IMR-90 (cell line): ENCODE results near the gene MS4A6A. TPM values are rescaled to one million over a fixed set of nuclear protein-coding genes. Genes with fewer than 3 reads are reported as not detected.
A peak's percentile ranks its signal among the peaks of the same experiment; 100 is the strongest.

Experiments used
- ATAC-seq: fragments of 200-7000 bp; cut with Tn5 transposase; 2 replicates; pipeline ENCODE4 v1.9.1; 2020; ENCODE audit warnings: low read depth, mild to moderate bottlenecking, moderate library complexity
- BruUV-seq: library from RNA; stranded (reverse); fragments of 400-500 nt; replicated peaks from 2 replicates; lab custom pipeline; 2021; lab: Mats Ljungman, UMichigan
- CTCF ChIA-PET: fragments of 300-600 bp; formaldehyde crosslinking; extraction: SDS; loops from one replicate; lab custom pipeline; 2021; ENCODE audit warnings: antibody characterized with exemption; lab: Yijun Ruan, JAX
- POLR2A ChIA-PET: fragments of 300-600 bp; sonication (Branson Sonifier 250); formaldehyde crosslinking; loops from one replicate; lab custom pipeline; 2022; ENCODE audit warnings: antibody characterized with exemption; ENCODE audit not compliant: unreplicated experiment; lab: Charles Lee
- DNase-seq: peaks from one replicate; pipeline ENCODE4 v3.0.0; 2013
- H2AFZ ChIP-seq: replicated peaks from 2 replicates; pipeline ENCODE3; 2013; ENCODE audit warnings: low read length, mild to moderate bottlenecking; ENCODE audit not compliant: poor library complexity
- H2AK5ac ChIP-seq: 2 replicates; pipeline ENCODE4 v1.6.1; 2013; ENCODE audit warnings: low read depth, low read length, inconsistent platforms
- H2AK9ac ChIP-seq: replicated peaks from 2 replicates; pipeline ENCODE3; 2013; ENCODE audit warnings: mild to moderate bottlenecking, low read depth, low read length, moderate library complexity; ENCODE audit not compliant: poor library complexity
- H2BK120ac ChIP-seq: 2 replicates; pipeline ENCODE4 v1.6.1; 2013; ENCODE audit warnings: low read depth, low read length, inconsistent platforms
- H2BK15ac ChIP-seq: 3 replicates; pipeline ENCODE4 v1.6.1; 2013; ENCODE audit warnings: low read depth, low read length, inconsistent platforms
- H2BK20ac ChIP-seq: 2 replicates; pipeline ENCODE4 v1.6.1; 2013; ENCODE audit warnings: low read depth, mild to moderate bottlenecking, inconsistent platforms, low read length, moderate library complexity
- H2BK5ac ChIP-seq: 2 replicates; pipeline ENCODE4 v1.6.1; 2013; ENCODE audit warnings: mild to moderate bottlenecking, low read depth, low read length, inconsistent platforms; ENCODE audit not compliant: poor library complexity, severe bottlenecking
- H3K14ac ChIP-seq: replicated peaks from 2 replicates; pipeline ENCODE4 v1.6.1; 2013; ENCODE audit warnings: low read depth, low read length, inconsistent platforms
- H3K18ac ChIP-seq: 2 replicates; pipeline ENCODE4 v1.6.1; 2013; ENCODE audit warnings: low read depth, low read length, control low read depth
- H3K23ac ChIP-seq: 2 replicates; pipeline ENCODE4 v1.6.1; 2013; ENCODE audit warnings: low read depth, low read length, inconsistent platforms
- H3K27ac ChIP-seq: 2 replicates; pipeline ENCODE4 v1.5.1; 2013; ENCODE audit warnings: mild to moderate bottlenecking, control low read depth, low read length; ENCODE audit not compliant: insufficient read depth
- H3K27me3 ChIP-seq: 2 replicates; pipeline ENCODE4 v1.6.1; 2013; ENCODE audit warnings: low read length; ENCODE audit not compliant: control insufficient read depth, insufficient read depth
- H3K36me3 ChIP-seq: 2 replicates; pipeline ENCODE4 v1.6.1; 2013; ENCODE audit warnings: low read length, mixed read lengths; ENCODE audit not compliant: control insufficient read depth, insufficient read depth
- H3K4ac ChIP-seq: 2 replicates; pipeline ENCODE4 v1.6.1; 2013; ENCODE audit warnings: low read depth, low read length, inconsistent platforms
- H3K4me1 ChIP-seq: 2 replicates; pipeline ENCODE4 v1.6.1; 2013; ENCODE audit warnings: low read length, mixed read lengths; ENCODE audit not compliant: control insufficient read depth, insufficient read depth
- H3K4me2 ChIP-seq: 2 replicates; pipeline ENCODE4 v1.6.1; 2013; ENCODE audit warnings: low read depth, mild to moderate bottlenecking, control low read depth, low read length, moderate library complexity
- H3K4me3 ChIP-seq: 2 replicates; pipeline ENCODE4 v1.5.1; 2013; ENCODE audit warnings: low read depth, mild to moderate bottlenecking, control low read depth, low read length, moderate library complexity; ENCODE audit not compliant: insufficient read depth
- H3K56ac ChIP-seq: 2 replicates; pipeline ENCODE4 v1.6.1; 2013; ENCODE audit warnings: low read length, inconsistent platforms; ENCODE audit not compliant: insufficient read depth; ENCODE audit errors: extremely low read depth
- H3K79me1 ChIP-seq, 2 experiments: 2 replicates each; pipeline ENCODE4 v1.6.1; 2013; ENCODE audit warnings: low read length in 2 of 2, inconsistent platforms in 1 of 2, low read depth in 1 of 2
- H3K9ac ChIP-seq: 2 replicates; pipeline ENCODE4 v1.6.1; 2013; ENCODE audit warnings: low read depth, low read length, control low read depth
- H3K9me1 ChIP-seq: 2 replicates; pipeline ENCODE4 v1.6.1; 2013; ENCODE audit warnings: low read length, inconsistent platforms; ENCODE audit not compliant: insufficient read depth
- H3K9me3 ChIP-seq: 2 replicates; pipeline ENCODE4 v1.6.1; 2013; ENCODE audit warnings: low read length; ENCODE audit not compliant: control insufficient read depth, insufficient read depth
- H4K20me1 ChIP-seq: 2 replicates; pipeline ENCODE4 v1.6.1; 2013; ENCODE audit warnings: low read length, inconsistent platforms; ENCODE audit not compliant: insufficient read depth
- H4K5ac ChIP-seq: 2 replicates; pipeline ENCODE4 v1.6.1; 2013; ENCODE audit warnings: mild to moderate bottlenecking, low read depth, low read length, control low read depth
- H4K8ac ChIP-seq, 2 experiments: 2 replicates each; pipeline ENCODE4 v1.6.1; 2013; ENCODE audit warnings: low read depth in 2 of 2, low read length in 2 of 2, control low read depth in 1 of 2, inconsistent platforms in 1 of 2
- H4K91ac ChIP-seq: 2 replicates; pipeline ENCODE4 v1.6.1; 2013; ENCODE audit warnings: low read depth, low read length, inconsistent platforms; ENCODE audit not compliant: insufficient read depth
- CHD1 ChIP-seq: IDR thresholded peaks from 2 replicates; pipeline ENCODE4 v1.6.1; 2012; ENCODE audit warnings: low read depth, low read length, improper control_type of control experiment
- WGBS, 2 experiments: methylation state at CpG; one replicate each; pipeline versions ENCODE4 v1.1.5 to v1.1.7; 2013; ENCODE audit warnings: missing lambda C conversion rate in 2 of 2; ENCODE audit not compliant: insufficient read length in 1 of 2; ENCODE audit errors: extremely low coverage in 2 of 2; 5-methylcytosine and 5-hydroxymethylcytosine counted together
- dilution Hi-C: fragments of 300-500 bp; cut with HindIII; formaldehyde crosslinking; loops from one replicate; pipeline ENCODE4 v1.14.3; 2018; ENCODE audit warnings: low sequenced_read_pairs; ENCODE audit not compliant: unreplicated experiment
- in situ Hi-C: fragments of 300-500 bp; cut with MboI; formaldehyde crosslinking; loops from 3 replicates; pipeline ENCODE4 v1.14.3; 2019; ENCODE audit warnings: low sequenced_read_pairs, inconsistent platforms, mixed read lengths
- intact Hi-C: fragments of 100-400 bp; cut with micrococcal nuclease; formaldehyde crosslinking; loops from 2 replicates; pipeline ENCODE4 v1.10.0; 2022
- polyA plus RNA-seq, 3 experiments: library from polyadenylated mRNA; depleted of rRNA; stranded (reverse); fragments of >200 nt; gene quantifications; 2 replicates each; pipeline ENCODE4 v1.2.3, GENCODE V29; 2012; ENCODE audit warnings: low replicate concordance in 1 of 3
- total RNA-seq: library from RNA; depleted of rRNA; stranded (reverse); fragments of >200 nt; gene quantifications from 2 replicates; pipeline ENCODE4 v1.2.3, GENCODE V29; 2012
- TF ChIP-seq, protein P1 (sequence below): conservative IDR thresholded peaks from 2 replicates; pipeline ENCODE4 v1.5.1; 2012; ENCODE audit warnings: mild to moderate bottlenecking, low read depth, low read length, improper control_type of control experiment

Gene MS4A6A
- total and polyA plus RNA-seq, 2 of the 4 experiments (the other 2 are of a cell fraction), result not detected

DNA sequence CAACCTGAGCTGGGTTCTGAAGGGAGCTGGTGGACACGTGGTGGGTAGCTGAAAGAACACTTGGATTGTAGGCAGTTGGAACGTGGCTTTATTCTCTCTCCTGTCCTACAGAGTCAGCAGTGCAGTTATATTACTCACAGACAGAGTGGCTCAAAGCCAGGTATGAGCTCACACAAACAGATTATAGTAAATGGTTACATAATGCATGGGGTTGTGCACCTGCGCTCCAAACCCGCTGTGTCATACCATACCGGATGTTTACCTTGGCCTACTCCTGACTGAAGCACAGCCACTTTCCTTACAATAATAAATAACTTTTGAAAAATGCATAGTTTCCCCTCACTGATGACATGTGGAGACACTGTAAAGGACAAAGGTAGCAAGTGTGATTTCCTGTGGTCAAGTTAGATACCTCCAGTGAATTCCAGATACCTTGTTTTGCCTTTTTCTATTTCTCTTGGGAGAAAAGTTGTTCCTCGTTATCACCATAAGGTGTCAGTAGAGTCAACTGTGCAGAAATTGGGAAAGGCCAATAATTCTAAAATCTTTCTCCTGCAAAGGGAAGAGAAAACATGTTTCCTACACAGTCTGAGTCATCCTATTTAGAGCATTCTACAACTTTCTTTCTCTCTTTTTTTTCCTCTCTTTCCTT lies 13.5 kb downstream of the MS4A6A start:
- no TSS peak for BruUV-seq
- Histone ChIP-seq H4K8ac (no peak overlapping the region), H3K56ac (no peak overlapping the region), H4K20me1 (no peaks in the 10 kb centered on the region), H2BK15ac (no peak overlapping the region), H3K9me1 (no peaks in the 10 kb centered on the region), H3K4ac (no peak overlapping the region), H3K14ac (no peak overlapping the region), H3K23ac (no peak overlapping the region), H3K27me3 (no peaks in the 10 kb centered on the region), H2AK9ac (no peak overlapping the region), H2BK20ac (no peak overlapping the region), H3K79me1 (no peaks in the 10 kb centered on the region), H3K4me3 (no peak overlapping the region), H3K18ac (no peak overlapping the region), H4K91ac (no peak overlapping the region), H3K9ac (no peak overlapping the region), H2BK120ac (no peak overlapping the region), H3K4me1 (no peaks in the 10 kb centered on the region), H2AK5ac (no peak overlapping the region), H3K9me3 (peaks cover 9% of the 10 kb centered on the region; the same call in 1 of the 2 replicates), H3K36me3 (no peaks in the 10 kb centered on the region), H2BK5ac (no peak overlapping the region), H3K4me2 (no peak overlapping the region), H2AFZ (no peak overlapping the region), H3K27ac (no peak overlapping the region), H4K5ac (no peak overlapping the region)
- DNase-seq (no peak), ATAC-seq (no peak)
- in situ Hi-C loops (no loop called here), intact Hi-C loops (no loop called here), dilution Hi-C loops (no loop called here)
- TF ChIP-seq CHD1, result no peak
- TF ChIP-seq, protein P1, sequence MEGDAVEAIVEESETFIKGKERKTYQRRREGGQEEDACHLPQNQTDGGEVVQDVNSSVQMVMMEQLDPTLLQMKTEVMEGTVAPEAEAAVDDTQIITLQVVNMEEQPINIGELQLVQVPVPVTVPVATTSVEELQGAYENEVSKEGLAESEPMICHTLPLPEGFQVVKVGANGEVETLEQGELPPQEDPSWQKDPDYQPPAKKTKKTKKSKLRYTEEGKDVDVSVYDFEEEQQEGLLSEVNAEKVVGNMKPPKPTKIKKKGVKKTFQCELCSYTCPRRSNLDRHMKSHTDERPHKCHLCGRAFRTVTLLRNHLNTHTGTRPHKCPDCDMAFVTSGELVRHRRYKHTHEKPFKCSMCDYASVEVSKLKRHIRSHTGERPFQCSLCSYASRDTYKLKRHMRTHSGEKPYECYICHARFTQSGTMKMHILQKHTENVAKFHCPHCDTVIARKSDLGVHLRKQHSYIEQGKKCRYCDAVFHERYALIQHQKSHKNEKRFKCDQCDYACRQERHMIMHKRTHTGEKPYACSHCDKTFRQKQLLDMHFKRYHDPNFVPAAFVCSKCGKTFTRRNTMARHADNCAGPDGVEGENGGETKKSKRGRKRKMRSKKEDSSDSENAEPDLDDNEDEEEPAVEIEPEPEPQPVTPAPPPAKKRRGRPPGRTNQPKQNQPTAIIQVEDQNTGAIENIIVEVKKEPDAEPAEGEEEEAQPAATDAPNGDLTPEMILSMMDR, result peak; percentile 22; the same call in 1 of the 2 replicates
- CTCF ChIA-PET, result no interaction called here
- POLR2A ChIA-PET, result no interaction called here
- WGBS, 2 experiments, result no CpG with 5 or more reads among the region's 6 CpGs
